GM18498 (cell line): ENCODE results near the gene TMEM212.
A peak's percentile ranks its signal among the peaks of the same experiment; 100 is the strongest.
"Not testable (repeated sequence)": the region's sequence is repeated elsewhere in the genome, so short reads cannot be mapped to it uniquely, and the experiment has no call there.

ENCODE experiments used
- ATAC-seq: cut with Tn5 transposase; IDR thresholded peaks from one replicate; pipeline ENCODE4 v1.9.1; 2021; ENCODE audit warnings: mild to moderate bottlenecking, moderate library complexity; ENCODE audit not compliant: unreplicated experiment

Gene TMEM212

GRCh38 chr3:171812811-171813210, 30.3 kb upstream of the TMEM212 start:
- ATAC-seq = no peak

GRCh38 chr3:171813278-171813896, 29.8 kb upstream of the TMEM212 start:
- ATAC-seq = no peak

- peak; percentile 30 for ATAC-seq
Measured at GRCh38 chr3:171813897-171814460, 29.2 kb upstream of the TMEM212 start.

GRCh38 chr3:171814662-171815061, 28.5 kb upstream of the TMEM212 start:
- not testable (repeated sequence) for ATAC-seq

- no peak for ATAC-seq
Measured at GRCh38 chr3:171815973-171816595, 27.1 kb upstream of the TMEM212 start.

GRCh38 chr3:171817074-171817800, 25.9 kb upstream of the TMEM212 start:
- no peak for ATAC-seq

- ATAC-seq = no peak
Measured at GRCh38 chr3:171821044-171821443, 22.1 kb upstream of the TMEM212 start.

GRCh38 chr3:171821778-171822358, 21.3 kb upstream of the TMEM212 start:
- ATAC-seq = no peak

- no peak for ATAC-seq
Measured at GRCh38 chr3:171822431-171823106, 20.6 kb upstream of the TMEM212 start.

- no peak for ATAC-seq
Measured at GRCh38 chr3:171824116-171824515, 19.0 kb upstream of the TMEM212 start.

- ATAC-seq = no peak
Measured at GRCh38 chr3:171824824-171825221, 18.3 kb upstream of the TMEM212 start.

GRCh38 chr3:171825222-171825828, 17.8 kb upstream of the TMEM212 start:
- no peak for ATAC-seq

GRCh38 chr3:171827385-171827784, 15.8 kb upstream of the TMEM212 start:
- no peak for ATAC-seq

- no peak for ATAC-seq
Measured at GRCh38 chr3:171827836-171828458, 15.2 kb upstream of the TMEM212 start.

GRCh38 chr3:171828902-171829770, 14.0 kb upstream of the TMEM212 start:
- ATAC-seq = no peak

GRCh38 chr3:171829841-171830517, 13.2 kb upstream of the TMEM212 start:
- peak; percentile 60 for ATAC-seq

GRCh38 chr3:171830518-171830875, 12.7 kb upstream of the TMEM212 start:
- ATAC-seq = no peak

GRCh38 chr3:171831936-171832335, 11.2 kb upstream of the TMEM212 start:
- ATAC-seq = no peak

GRCh38 chr3:171832989-171833388, 10.2 kb upstream of the TMEM212 start:
- no peak for ATAC-seq
